ENCODE data around the gene ZNF354B. TPM values are rescaled to one million over a fixed set of nuclear protein-coding genes. Genes with fewer than 3 reads are reported as not detected.

Gene ZNF354B
- total and polyA plus RNA-seq, 2 of the 13 experiments (the other 11 are each of a cell fraction or from before 2014, with no cell fraction given) = 7.8 to 10.3 TPM

GRCh38 chr5:178859625-178860521, at the start of gene ZNF354B (continued):
- TF ChIP-seq ZNF552 (CRISPR knock-in tag; IDR thresholded peaks at IDR 0.05; ENCODE audit: borderline replicate concordance) (no peak), KLF9 (CRISPR knock-in tag; IDR thresholded peaks at IDR 0.05; ENCODE audit: low read depth) (no peak), ZNF577 (CRISPR knock-in tag; IDR thresholded peaks at IDR 0.05; ENCODE audit: borderline replicate concordance, low read depth) (no peak), FOSL1 (CRISPR knock-in tag; IDR thresholded peaks at IDR 0.05; ENCODE audit: borderline replicate concordance) (no peak), GATAD2A (CRISPR knock-in tag; IDR thresholded peaks at IDR 0.05) (peak; percentile 30; the same call in 1 of the 2 replicates), HNRNPL (IDR thresholded peaks at IDR 0.05; ENCODE audit: low read depth, low read length) (no peak), ZNF234 (CRISPR knock-in tag; conservative IDR thresholded peaks at IDR 0.05) (no peak), ZNF274 (CRISPR knock-in tag; IDR thresholded peaks at IDR 0.05) (peak; percentile 77; the same call in 1 of the 2 replicates), ZNF296 (CRISPR knock-in tag; conservative IDR thresholded peaks at IDR 0.05) (no peak), ZSCAN25 (CRISPR knock-in tag; IDR thresholded peaks at IDR 0.05) (no peak), NFKBIZ (CRISPR knock-in tag; IDR thresholded peaks at IDR 0.05) (0 out of 2 replicates have a peak, but pooled peaks have one; percentile 58), ZNF354B (CRISPR knock-in tag; IDR thresholded peaks at IDR 0.05) (no peak), MXD3 (CRISPR knock-in tag; IDR thresholded peaks at IDR 0.05) (0 out of 2 replicates have a peak, but pooled peaks have one; percentile 70), ZFP82 (CRISPR knock-in tag; IDR thresholded peaks at IDR 0.05; ENCODE audit: borderline replicate concordance) (no peak), ZMYM3 (CRISPR knock-in tag; IDR thresholded peaks at IDR 0.05) (peak; percentile 53; the same call in 1 of the 2 replicates), ZBTB4 (CRISPR knock-in tag; IDR thresholded peaks at IDR 0.05; ENCODE audit: borderline replicate concordance) (no peak), CSRNP2 (CRISPR knock-in tag; conservative IDR thresholded peaks at IDR 0.05; ENCODE audit: low read depth) (no peak), ZNF367 (CRISPR knock-in tag; IDR thresholded peaks at IDR 0.05; ENCODE audit: borderline replicate concordance) (no peak; the same call in 1 of the 2 replicates), PHF8 (CRISPR knock-in tag; IDR thresholded peaks at IDR 0.05) (peak; percentile 91), RFX5 (IDR thresholded peaks at IDR 0.05; ENCODE audit: low read depth, low read length) (no peak; the same call in 1 of the 2 replicates), ZBTB3 (CRISPR knock-in tag; IDR thresholded peaks at IDR 0.05; ENCODE audit: borderline replicate concordance, low read depth) (peak; percentile 65; the same call in 1 of the 2 replicates), ZNF576 (CRISPR knock-in tag; IDR thresholded peaks at IDR 0.05) (no peak), ZSCAN12 (CRISPR knock-in tag; IDR thresholded peaks at IDR 0.05) (no peak), NCOA5 (CRISPR knock-in tag; IDR thresholded peaks at IDR 0.05) (no peak), ZNF709 (CRISPR knock-in tag; IDR thresholded peaks at IDR 0.05) (no peak; the same call in 1 of the 2 replicates), IKZF1 (IDR thresholded peaks at IDR 0.05) (no peak)

Data from HepG2 (cell line).